KMS-11 (cell line): ENCODE results near the gene CBLB.

ENCODE experiments used
- H2AFZ ChIP-seq: fragments of 200-600 bp; sonication (generic); 2 replicates; pipeline ENCODE4 v1.6.1; 2016; ENCODE audit warnings: antibody characterized with exemption, mixed run types, low read depth
- H3K27ac ChIP-seq: fragments of 200-600 bp; sonication (generic); 2 replicates; pipeline ENCODE4 v1.6.1; 2016; ENCODE audit warnings: mild to moderate bottlenecking, mixed run types
- H3K27me3 ChIP-seq: fragments of 200-600 bp; sonication (generic); 2 replicates; pipeline ENCODE4 v1.6.1; 2017; ENCODE audit warnings: mild to moderate bottlenecking, low read depth, mixed run types, moderate library complexity; ENCODE audit not compliant: insufficient read depth
- H3K36me3 ChIP-seq: fragments of 200-600 bp; sonication (generic); 2 replicates; pipeline ENCODE4 v1.6.1; 2017; ENCODE audit warnings: mild to moderate bottlenecking, mixed run types; ENCODE audit not compliant: insufficient read depth
- H3K4me1 ChIP-seq: fragments of 200-600 bp; sonication (generic); 2 replicates; pipeline ENCODE4 v1.6.1; 2016; ENCODE audit warnings: mild to moderate bottlenecking, low read depth, mixed run types; ENCODE audit not compliant: poor library complexity, severe bottlenecking
- H3K4me2 ChIP-seq: fragments of 200-600 bp; sonication (generic); 2 replicates; pipeline ENCODE4 v1.7.0; 2016; ENCODE audit warnings: mild to moderate bottlenecking, mixed run types
- H3K4me3 ChIP-seq: fragments of 200-600 bp; sonication (generic); IDR thresholded peaks from 2 replicates; pipeline ENCODE4 v1.6.1; 2017; ENCODE audit warnings: low read depth, low read length, mixed read lengths; ENCODE audit not compliant: insufficient read depth
- H3K79me2 ChIP-seq: fragments of 200-600 bp; sonication (generic); 2 replicates; pipeline ENCODE4 v1.6.1; 2016; ENCODE audit warnings: low read depth, mixed run types; ENCODE audit not compliant: insufficient read depth
- H3K9ac ChIP-seq: fragments of 200-600 bp; sonication (generic); 2 replicates; pipeline ENCODE4 v1.6.1; 2016; ENCODE audit warnings: mild to moderate bottlenecking, mixed run types
- H4K20me1 ChIP-seq: fragments of 200-600 bp; sonication (generic); 2 replicates; pipeline ENCODE4 v1.6.1; 2016; ENCODE audit warnings: mild to moderate bottlenecking, mixed run types; ENCODE audit not compliant: insufficient read depth
- CTCF ChIP-seq: fragments of 200-600 bp; sonication (generic); conservative IDR thresholded peaks from 2 replicates; pipeline ENCODE4 v1.6.1; 2017; ENCODE audit warnings: low read depth, mild to moderate bottlenecking, antibody characterized with exemption, low read length, moderate library complexity, mixed read lengths

The CBLB gene

GRCh38 chr3:105606016-105606415 is 262.8 kb downstream of the CBLB start:
- TF ChIP-seq CTCF, result no peak
- Histone ChIP-seq H3K36me3 (no peaks in the 10 kb centered on the region), H3K4me1 (no peaks in the 10 kb centered on the region), H3K27ac (no peak overlapping the region), H3K4me2 (no peak overlapping the region), H3K9ac (no peak overlapping the region), H3K27me3 (no peaks in the 10 kb centered on the region), H3K79me2 (no peaks in the 10 kb centered on the region), H2AFZ (no peak overlapping the region), H3K4me3 (no peak overlapping the region), H4K20me1 (no peaks in the 10 kb centered on the region)
